Measurements from ENCODE around the gene GNAS-AS1.

Gene GNAS-AS1

DNA sequence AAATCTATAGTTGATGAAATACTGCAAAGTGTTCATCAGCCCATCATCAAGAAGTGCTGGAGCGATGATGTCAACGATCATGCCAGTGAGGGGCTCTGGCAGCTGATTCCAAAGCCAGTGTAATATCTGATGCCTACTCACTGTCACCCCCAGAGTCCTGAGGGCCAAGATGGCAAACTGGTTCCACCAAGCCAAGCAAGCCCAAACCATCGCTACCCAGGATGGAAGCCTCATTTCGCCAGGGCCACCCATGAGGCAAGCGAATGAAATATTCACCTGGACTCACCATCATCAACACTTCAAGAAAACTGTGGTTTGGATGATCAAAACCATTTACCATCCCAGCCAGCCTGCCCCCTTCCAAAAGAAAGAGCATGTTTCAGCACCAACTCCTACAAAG is 76.5 kb downstream of the GNAS-AS1 start:
- Histone ChIP-seq H3K27me3 (peaks cover 0 to 14% of the 10 kb centered on the region in 2 donors), H3K4me1 (no peaks in the 10 kb centered on the region), H3K4me3 (no peak overlapping the region), H3K36me3 (no peaks in the 10 kb centered on the region), H3K27ac (no peak overlapping the region), H3K9me3 (no peaks in the 10 kb centered on the region)
- intact Hi-C loops (cut with DNase I; ENCODE audit: low total_unique reads) = no loop called here
- no peak for DNase-seq
- no peak for TF ChIP-seq CTCF (IDR thresholded peaks at IDR 0.05)

- TF ChIP-seq CTCF (IDR thresholded peaks at IDR 0.05) = no peak
- Histone ChIP-seq H3K4me1 (no peaks in the 10 kb centered on the region), H3K27me3 (peaks cover 0 to 21% of the 10 kb centered on the region in 2 donors), H3K27ac (no peak overlapping the region), H3K4me3 (no peak overlapping the region), H3K9me3 (no peaks in the 10 kb centered on the region), H3K36me3 (no peaks in the 10 kb centered on the region)
- no peak for DNase-seq
- intact Hi-C loops (cut with DNase I; ENCODE audit: low total_unique reads) = no loop called here
Observed at GRCh38 chr20:58772786-58773185, 77.9 kb downstream of the GNAS-AS1 start.
